GM18870 (cell line): ENCODE data around the gene YTHDF2.

Experiments
- ATAC-seq: cut with Tn5 transposase; IDR thresholded peaks from one replicate; pipeline ENCODE4 v1.9.1; 2021; ENCODE audit warnings: moderate library complexity; ENCODE audit not compliant: unreplicated experiment

YTHDF2 gene

DNA sequence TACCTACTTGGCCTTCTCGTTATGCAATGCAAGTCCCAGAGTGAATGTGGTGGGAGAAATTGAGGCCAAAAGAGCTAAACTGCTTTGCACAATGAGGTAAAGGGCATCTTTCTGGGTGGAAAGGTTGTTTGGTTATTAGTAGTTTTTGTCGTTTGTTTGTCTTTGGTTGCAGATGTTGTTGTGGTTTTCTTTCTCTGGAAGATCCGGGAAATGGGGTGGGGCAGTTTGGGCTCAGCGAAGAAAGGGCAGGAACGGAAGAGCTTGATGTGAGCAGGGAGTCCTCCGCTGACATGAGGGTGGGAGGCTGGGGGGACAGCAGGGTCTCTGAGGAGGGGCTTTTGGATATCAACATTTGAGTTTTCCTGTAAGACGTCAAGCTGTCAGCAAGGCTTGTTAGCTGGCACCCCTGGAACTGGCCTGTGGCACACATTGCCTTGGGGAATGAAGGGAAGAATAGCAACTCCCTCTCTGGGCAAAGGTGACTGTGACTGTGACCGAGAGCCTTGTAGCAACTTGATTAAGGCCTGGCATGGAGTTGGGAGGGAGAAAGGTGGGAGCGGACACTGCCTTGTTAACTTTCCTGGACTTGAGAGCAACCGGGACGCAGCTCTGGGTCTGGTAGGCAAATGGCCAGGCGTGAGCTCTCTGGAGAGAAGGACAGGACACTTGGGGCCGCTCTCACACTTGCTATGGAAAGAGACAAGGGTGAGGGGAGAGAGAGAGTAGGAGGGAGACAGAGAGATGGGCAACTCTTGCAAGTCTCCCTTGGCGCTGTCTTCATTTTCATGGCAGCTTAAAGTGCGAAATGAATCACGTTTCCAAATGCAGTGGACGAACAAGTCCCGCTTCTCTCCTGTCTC, 59.8 kb downstream of the YTHDF2 start:
- ATAC-seq, result no peak

DNA sequence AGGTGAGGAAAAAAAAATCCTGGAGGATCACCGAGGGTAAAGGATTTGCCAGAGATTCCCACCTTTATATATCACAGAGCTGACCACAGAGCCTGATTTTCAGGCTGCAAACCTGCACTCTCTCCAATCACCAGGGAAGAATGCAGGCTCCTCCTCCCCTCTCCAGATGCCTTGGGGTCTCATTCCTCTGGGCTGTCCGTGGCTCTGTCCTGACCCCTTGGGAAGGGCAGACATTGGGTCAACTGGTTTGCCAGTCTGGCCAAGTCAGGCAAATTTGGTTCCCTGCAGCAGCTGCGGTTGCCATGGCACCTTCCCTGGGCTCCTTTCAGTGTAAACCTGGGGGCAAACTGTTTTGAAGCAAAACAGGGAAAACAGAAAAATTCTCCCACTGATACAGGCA, 63.6 kb downstream of the YTHDF2 start:
- ATAC-seq, result no peak

DNA sequence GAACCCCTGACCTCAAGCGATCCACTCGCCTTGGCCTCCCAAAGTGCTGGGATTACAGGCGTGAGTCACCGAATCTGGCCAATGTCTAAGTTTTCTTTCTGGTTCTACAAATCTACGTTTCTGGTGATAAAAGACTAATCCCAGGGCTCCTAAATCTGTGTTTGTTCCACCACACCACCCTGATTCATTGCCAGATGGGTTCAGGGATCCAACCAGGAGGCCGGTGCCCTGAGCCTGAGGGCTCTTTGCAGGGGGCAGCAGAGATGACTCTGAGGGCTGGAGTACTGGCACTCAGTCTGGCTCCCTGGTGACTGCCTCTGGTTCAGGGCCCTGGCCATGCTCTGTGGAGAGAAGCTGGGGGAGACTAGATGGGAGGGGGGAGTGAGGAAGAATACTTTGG, 64.7 kb downstream of the YTHDF2 start:
- ATAC-seq, result no peak

DNA sequence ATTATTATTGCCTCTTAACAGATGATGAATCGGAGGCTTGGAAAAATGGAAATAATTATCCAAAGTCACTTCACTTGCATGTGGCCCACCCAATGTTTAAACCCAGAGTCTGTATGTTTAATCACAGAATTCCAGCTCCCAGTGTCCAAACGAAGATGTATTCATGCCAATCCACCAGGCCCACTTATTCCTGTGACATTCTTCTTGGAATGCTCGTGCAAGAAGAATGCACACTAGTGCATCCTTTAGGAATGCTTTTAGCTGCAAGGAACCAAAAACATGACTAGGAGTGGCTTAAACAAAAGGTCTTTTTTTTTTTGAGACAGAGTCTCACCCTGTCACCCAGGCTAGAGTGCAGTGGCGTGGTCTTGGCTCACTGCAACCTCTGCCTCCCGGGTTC, 66.3 kb downstream of the YTHDF2 start:
- ATAC-seq, result no peak

DNA sequence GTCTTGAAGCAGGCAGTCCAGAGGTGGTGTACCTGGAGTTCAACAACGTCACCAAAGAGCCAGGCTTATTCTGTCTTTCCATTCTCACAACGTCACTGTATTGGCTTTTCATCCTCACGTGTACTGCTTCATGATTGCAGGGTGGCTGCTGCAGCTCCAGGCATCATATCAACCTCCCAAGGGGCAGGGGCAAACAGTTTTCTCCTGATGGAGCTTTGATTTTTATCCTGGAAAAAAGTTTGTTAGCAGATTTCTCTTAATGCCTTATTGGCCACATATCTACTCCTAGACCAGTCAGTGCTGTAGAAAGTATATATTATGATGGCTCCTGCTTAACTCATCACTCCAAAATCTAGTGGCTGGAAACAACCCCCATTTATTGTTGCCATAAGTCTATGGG, 66.9 kb downstream of the YTHDF2 start:
- no peak for ATAC-seq

DNA sequence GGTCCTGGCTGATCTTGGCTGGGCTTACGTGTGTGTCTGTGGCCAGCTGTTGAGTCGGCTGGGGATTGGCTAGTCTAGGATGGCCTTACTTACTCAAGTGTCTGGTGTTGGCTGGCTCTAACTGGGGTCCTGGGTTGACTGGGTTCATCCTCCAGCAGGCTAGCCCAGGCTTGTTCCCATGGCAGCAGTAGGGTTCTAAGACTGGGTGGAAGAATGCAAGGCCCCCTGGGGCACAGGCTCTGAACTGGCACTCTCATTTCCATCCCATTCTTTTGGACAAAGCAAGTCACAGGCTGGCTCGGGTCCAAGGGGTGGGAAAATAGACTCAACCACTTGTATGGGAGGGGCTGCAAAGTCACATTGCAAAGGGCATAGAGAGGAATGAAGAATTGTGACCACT, 67.3 kb downstream of the YTHDF2 start:
- ATAC-seq, result no peak

DNA sequence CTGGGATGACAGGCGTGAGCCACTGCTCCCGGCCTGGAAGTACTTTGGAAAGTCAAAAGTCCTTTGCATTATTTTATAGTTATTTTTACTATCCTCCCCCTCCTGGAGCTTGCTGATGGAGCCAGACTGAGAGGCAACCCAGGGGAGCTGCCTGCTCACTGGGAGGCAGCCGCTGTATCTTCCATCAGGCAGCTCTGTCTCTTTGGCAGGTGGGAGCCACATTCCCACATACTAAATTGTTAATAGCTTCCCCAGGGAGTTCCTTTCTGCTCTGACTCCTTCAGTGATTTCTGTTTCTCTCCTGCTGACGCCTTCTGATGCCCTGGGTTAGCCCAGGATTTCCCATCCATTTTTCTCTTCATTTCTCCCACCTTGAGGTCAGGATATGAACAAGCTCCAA, 70.3 kb downstream of the YTHDF2 start:
- no peak for ATAC-seq

DNA sequence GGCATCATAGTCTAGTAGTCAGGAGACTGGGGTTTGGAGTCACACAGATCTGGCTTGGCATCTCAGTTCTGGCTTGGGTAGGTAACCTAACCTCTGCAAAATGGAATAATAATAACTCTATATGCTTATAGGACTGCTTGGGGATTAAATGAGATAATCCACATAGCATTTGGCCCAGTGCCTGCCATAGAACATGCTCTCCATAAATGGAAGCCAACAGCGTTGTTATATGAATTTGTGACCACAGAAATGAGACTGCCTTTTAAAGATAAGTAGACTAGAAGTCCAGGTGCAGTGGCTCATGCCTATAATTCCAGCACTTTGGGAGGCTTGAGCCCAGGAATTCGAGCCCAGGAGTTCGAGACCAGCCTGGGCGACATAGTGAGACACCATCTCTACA, 71.2 kb downstream of the YTHDF2 start:
- no peak for ATAC-seq

DNA sequence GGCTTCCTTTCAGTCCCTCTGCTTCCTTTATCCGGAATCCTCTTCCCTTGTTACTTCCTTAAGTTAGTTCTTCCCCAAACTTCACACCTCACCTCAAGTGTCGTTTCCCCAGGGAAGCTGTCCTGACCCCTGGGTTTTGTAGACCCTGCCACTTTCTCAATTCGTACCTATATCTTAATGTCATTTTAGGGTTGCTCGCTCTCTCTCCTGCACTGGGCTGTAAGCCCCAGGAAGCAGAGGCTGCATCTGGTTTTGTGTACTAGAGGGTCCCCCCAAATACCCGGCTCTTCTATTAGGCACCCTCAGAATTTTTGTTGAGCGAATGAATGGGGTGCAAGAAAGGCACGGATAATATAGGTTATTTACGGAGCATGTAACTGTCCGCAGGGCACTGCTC, 74.6 kb downstream of the YTHDF2 start:
- no peak for ATAC-seq

DNA sequence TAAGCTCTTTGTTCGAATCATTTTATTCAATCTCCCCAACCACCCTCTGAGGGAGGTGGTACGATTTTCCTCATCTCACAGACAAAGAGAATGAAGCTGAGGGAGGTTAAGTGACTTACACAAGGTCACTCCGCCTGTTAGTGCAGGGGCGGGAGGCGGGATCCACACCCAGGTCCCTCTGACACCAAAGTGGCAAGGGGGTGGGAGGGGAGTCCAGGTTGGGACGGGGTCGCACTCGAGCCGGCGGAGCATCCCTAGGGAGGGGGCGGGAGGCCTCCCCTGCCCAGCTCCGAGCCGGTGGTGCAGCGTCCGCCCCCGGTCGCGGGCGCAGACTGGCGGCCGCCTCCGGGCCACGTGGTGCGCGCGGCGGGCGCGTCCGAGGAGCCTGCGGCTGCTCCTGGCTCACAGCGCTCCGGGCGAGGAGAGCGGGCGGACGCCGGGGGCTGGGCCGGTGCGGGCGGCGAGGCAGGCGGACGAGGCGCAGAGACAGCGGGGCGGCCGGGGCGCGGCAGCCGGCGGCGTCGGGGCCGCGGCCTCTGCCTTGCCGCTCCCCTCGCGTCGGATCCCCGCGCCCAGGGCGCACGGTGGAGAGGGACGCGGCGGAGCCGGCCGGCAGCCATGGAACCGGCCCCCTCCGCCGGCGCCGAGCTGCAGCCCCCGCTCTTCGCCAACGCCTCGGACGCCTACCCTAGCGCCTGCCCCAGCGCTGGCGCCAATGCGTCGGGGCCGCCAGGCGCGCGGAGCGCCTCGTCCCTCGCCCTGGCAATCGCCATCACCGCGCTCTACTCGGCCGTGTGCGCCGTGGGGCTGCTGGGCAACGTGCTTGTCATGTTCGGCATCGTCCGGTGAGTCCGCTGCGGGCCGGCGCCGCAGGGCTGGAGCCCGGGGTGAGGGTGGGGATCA, 75.3 kb downstream of the YTHDF2 start, which contains the start of gene OPRD1:
Gene OPRD1 (plus strand): TSS at position 405 of the 903 bp plus-strand sequence. CDS start 214 bp downstream, at position 619.
- ATAC-seq, result no peak

DNA sequence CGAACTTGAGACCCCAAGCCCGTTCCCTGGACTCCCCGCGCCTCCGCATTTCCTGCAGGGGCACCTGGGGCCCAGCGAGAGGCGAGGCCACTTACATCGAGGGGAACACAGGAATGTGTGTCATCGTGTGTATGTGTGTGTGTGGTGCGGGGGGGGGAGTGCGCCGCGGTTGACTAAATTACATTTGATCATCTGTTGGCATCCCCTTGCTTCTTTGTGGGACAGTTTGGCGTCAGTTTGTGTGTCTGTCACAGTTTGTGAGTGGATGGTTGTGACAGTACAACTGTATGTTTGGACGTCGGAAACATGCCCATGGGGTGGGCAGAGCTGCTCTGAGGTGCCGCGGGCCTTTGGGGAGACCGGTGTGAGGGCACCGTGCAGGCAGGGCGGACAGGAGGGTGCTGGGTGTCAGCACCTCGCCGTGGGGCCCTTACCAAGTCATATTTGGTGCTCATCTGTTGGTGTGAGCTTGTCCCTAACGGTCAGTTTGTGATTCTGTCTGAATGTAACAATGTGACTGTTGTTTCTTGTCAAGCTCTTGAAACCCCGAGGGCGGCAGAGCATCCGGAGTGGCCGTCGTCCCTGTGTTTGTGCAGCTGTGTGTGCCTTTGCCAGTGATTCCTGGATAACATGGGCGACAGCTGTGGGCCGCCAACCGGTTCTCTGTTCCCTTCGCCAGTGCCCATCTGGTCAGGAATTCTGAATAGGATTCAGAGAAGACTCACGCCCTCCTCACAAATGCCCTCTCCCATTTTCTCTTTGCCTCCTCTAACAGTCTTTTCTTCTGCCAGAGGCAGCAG, 76.1 kb downstream of the YTHDF2 start:
- ATAC-seq, result no peak

DNA sequence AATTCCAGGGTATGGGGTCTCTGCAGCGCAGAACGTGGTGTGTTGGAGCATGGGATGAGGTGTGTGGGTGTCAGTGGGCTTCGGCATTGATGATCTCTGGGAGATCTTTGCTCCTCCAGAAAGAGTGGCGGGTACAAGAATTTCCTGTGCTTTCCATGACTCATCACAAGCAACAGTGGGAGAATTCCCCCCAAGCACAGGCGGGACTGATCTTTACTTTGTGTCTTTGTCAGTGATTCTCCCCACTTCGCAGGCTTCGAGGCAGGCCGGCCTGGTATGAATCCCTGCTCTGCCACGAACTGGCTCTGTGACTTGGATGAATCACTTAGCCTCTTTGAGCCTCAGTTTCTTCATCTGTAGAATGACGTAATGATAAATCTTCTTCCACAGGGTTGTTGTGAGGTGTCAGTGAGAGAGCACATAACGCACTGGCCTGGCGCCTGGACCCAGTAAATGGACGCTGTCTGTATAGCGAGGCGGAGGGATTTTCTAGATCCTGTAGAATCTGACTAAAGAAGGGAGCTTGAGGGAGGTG, 77.3 kb downstream of the YTHDF2 start:
- no peak for ATAC-seq

DNA sequence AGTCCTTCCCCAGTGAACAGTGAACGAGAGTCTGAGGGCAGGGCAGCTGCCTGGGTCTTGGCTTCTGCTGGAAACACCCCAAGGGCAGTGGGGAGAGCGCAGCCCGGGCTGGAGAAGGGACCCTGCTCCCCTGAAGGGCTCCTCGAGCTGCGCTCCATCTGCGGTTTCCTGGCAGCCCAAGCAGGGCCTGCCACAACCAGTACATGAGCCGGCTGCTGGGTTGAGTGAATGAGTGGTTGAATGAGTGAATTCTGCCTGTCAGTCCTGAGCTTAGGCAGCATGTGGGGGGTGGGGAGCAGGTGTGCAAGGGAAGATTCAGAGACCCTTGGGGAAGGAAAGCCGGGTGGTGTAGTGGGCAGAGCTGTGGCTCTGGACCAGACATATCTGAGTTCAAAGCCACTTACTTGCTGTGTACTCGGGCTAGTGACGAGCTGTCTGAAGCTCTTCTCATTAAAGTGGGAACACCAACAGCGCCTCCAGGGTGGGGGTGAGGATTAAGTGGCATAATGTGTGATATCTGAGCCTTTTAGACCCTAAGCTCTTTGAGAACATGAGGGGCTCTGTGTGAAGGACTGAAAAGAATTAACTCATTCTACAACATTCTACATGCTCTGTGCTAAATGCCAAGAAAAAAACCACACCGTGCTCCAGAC, 78.9 kb downstream of the YTHDF2 start:
- no peak for ATAC-seq

DNA sequence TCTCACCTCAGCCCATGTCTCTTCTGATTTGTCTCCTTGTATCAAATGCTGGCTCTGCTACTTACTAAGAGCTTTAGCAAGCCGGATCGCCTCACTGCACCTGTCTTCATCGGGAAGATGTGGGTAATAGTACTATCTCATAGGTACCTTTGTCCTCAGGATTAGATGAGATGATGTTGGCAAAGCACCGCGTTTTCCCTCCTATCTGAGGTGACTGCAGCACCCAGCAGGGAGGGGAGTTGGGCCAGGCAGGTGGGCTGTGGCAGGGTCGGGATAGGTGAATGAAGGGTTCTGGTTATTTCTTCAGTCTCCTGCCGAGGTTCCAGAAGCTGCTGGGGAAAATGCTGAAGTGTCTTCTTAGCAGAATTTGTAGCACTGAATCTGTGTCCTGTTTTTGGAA, 80.4 kb downstream of the YTHDF2 start:
- no peak for ATAC-seq

DNA sequence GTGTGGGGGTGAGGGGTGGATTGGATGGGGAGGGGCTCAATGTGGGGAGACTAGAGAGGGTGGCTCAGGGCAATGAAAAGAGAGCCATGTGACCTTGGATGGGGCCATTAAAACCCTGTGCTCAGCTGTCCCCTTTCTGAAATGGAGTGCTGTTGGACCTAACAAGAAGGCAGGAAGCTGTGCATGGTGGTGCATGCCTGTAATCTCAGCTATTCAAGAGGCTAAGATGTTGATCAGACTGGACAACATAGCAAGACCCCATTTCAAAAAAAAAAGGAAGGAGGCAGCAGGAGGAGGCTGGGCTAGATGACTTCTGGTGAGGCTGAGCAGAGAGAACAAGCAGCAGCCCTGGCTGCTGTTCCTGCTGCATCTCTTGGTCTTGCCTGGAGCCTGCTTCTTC, 82.3 kb downstream of the YTHDF2 start:
- no peak for ATAC-seq
